ENCODE results near the gene EFNA5.

DNA sequence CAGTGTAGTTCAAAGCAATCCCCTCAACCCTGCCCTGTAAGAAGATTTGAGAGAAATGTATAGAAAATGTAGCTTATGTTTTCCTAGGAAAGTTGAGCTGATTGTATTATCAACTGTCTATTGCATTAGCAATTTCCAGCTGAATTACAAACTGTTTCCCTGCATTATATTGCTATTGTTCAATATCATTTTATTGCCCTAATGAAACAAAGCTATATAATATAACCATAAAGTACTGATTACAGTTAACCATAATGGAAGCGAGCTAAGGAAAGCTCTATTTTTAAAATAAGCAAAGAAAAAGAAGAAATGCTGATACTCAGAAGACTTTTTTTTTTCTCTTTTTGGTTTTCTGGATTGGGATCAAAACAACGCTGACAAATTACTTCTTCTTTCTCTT is 228.3 kb downstream of the EFNA5 start:
- TF ChIP-seq, protein P1, sequence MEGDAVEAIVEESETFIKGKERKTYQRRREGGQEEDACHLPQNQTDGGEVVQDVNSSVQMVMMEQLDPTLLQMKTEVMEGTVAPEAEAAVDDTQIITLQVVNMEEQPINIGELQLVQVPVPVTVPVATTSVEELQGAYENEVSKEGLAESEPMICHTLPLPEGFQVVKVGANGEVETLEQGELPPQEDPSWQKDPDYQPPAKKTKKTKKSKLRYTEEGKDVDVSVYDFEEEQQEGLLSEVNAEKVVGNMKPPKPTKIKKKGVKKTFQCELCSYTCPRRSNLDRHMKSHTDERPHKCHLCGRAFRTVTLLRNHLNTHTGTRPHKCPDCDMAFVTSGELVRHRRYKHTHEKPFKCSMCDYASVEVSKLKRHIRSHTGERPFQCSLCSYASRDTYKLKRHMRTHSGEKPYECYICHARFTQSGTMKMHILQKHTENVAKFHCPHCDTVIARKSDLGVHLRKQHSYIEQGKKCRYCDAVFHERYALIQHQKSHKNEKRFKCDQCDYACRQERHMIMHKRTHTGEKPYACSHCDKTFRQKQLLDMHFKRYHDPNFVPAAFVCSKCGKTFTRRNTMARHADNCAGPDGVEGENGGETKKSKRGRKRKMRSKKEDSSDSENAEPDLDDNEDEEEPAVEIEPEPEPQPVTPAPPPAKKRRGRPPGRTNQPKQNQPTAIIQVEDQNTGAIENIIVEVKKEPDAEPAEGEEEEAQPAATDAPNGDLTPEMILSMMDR (IDR thresholded peaks at IDR 0.05) = no peak
- TF ChIP-seq POLR2AphosphoS5 (IDR thresholded peaks at IDR 0.05) = no peak
- no peak for TF ChIP-seq POLR2A (IDR thresholded peaks at IDR 0.05)

Measured in gastroesophageal sphincter (tissue), 3 donors.